ENCODE data around the gene FBXO21. TPM values are rescaled to one million over a fixed set of nuclear protein-coding genes. Genes with fewer than 3 reads are reported as not detected.
"Not testable (repeated sequence)": the region's sequence is repeated elsewhere in the genome, so short reads cannot be mapped to it uniquely, and the experiment has no call there.

The FBXO21 gene, protein sequence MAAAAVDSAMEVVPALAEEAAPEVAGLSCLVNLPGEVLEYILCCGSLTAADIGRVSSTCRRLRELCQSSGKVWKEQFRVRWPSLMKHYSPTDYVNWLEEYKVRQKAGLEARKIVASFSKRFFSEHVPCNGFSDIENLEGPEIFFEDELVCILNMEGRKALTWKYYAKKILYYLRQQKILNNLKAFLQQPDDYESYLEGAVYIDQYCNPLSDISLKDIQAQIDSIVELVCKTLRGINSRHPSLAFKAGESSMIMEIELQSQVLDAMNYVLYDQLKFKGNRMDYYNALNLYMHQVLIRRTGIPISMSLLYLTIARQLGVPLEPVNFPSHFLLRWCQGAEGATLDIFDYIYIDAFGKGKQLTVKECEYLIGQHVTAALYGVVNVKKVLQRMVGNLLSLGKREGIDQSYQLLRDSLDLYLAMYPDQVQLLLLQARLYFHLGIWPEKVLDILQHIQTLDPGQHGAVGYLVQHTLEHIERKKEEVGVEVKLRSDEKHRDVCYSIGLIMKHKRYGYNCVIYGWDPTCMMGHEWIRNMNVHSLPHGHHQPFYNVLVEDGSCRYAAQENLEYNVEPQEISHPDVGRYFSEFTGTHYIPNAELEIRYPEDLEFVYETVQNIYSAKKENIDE
- total RNA-seq: 10 to 100 TPM; 30.1 to 33.9 TPM

DNA sequence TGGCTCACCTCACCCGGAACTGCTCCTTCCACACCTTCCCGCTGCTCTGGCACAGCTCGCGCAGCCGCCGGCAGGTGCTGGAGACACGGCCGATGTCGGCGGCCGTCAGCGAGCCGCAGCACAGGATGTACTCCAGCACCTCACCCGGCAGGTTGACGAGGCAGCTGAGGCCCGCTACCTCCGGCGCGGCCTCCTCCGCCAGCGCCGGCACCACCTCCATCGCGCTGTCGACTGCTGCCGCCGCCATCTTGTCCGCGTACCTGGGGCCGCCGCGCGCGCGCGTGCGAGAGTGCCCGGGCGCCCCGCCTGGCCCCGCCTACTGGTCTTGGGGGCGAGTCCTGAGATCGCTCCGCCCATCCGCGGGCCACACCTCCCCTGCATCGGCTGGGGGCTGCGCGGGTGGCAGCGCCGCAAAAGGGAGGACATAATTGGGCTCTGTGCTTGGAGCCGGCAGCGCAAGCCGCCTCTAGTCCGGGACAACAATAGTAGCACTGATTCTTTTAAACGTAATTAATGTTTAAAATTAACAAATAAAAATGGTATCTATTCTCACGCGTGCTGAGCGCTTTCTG lies at the start of gene FBXO21:
FBXO21 (minus strand) TSS at position 261 of the 572 bp plus-strand sequence; CDS start at position 247, 14 bp downstream.
- Mint-ChIP-seq H3K27me3 (no peaks in the 10 kb centered on the region), H3K36me3 (ENCODE audit: low read depth) (peaks cover 44% of the 10 kb centered on the region), H3K4me3 (peak within 1 kb of the TSS; percentile 98), H3K4me1 (peaks cover 15% of the 10 kb centered on the region), H3K9me3 (no peaks in the 10 kb centered on the region), H3K27ac (peak within 1 kb of the TSS; percentile 89)
- peak; percentile 97 for ATAC-seq (replicated peaks)

DNA sequence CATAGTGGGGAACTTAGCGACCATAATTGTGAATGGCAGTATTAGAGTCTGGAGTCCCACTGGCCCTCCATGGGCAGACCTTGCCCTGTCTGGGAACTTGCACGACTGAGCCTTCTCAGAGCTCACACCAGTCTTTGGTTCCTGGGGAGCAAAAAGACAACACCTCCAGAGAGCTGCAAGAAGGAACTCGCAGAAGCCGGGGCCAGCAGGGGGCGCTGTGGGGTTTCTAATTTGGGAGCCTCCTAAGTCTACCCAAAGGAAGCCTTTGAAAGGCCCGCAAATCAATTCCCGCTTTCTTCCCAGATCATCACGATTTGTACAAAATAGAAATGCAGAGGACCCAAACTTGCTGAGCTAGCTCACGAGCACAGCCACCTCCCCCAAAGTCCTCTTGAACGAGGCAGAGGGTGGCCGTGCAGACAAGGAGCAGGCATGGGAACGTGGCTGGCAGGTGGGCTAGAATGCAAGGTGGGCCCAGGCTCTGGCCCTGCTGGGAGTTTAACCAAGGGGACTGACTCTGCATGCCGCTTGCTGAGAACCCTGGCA lies 46.3 kb upstream of the FBXO21 start:
- Mint-ChIP-seq H3K4me1 (no peaks in the 10 kb centered on the region), H3K27ac (no peak overlapping the region), H3K4me3 (no peak overlapping the region), H3K9me3 (no peaks in the 10 kb centered on the region), H3K36me3 (ENCODE audit: low read depth) (no peaks in the 10 kb centered on the region), H3K27me3 (peaks cover 16% of the 10 kb centered on the region)
- ATAC-seq (replicated peaks): peak; percentile 45

DNA sequence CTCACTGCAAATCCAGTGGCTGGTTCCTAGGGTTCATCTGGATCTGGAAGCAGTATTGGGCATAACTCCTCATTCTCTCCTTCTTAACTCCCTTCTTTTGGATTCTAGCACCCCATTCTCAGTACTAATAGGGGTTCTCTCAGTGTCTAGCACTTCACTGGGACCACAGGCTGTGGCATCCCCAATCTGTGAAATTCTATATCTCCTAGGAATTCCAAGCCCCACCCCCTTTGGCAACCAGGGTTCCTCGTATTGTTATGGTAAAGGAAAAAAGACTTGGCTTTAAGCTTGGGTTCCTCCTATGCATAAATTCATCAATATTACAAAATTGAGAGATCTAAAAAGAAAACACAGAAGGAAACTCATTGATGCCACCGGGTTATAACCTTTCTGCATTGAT lies 45.0 kb upstream of the FBXO21 start:
- no peak for ATAC-seq (replicated peaks)
- Mint-ChIP-seq H3K9me3 (no peaks in the 10 kb centered on the region), H3K36me3 (ENCODE audit: low read depth) (no peaks in the 10 kb centered on the region), H3K27ac (no peak overlapping the region), H3K4me3 (no peak overlapping the region), H3K27me3 (peaks cover 22% of the 10 kb centered on the region), H3K4me1 (no peaks in the 10 kb centered on the region)

DNA sequence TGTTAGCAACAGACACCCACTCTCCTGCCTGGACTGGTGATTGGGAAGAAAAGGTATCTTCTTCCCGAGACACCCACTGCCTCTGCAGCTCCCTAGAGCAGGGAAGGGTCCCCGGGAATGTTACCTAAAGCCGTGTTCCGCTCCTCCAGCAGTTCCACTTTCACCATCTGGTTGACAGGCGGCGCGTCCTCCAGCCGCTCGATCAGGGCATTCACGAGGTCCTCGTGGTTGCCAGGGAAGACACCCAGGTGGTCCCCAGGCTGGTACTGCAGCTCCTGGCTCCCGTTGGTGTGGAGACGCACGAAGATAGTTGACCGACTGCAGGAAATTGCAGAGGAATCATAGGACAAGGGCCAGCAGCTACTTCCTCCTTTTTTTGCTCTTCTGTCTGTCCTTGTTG lies 44.2 kb upstream of the FBXO21 start:
- H3K27ac Mint-ChIP-seq: no peak overlapping the region
- H3K9me3 Mint-ChIP-seq: no peaks in the 10 kb centered on the region
- H3K36me3 Mint-ChIP-seq (ENCODE audit: low read depth): no peaks in the 10 kb centered on the region
- no peaks in the 10 kb centered on the region for H3K4me1 Mint-ChIP-seq
- ATAC-seq (replicated peaks): no peak
- H3K4me3 Mint-ChIP-seq: no peak overlapping the region
- peaks cover 23% of the 10 kb centered on the region for H3K27me3 Mint-ChIP-seq

DNA sequence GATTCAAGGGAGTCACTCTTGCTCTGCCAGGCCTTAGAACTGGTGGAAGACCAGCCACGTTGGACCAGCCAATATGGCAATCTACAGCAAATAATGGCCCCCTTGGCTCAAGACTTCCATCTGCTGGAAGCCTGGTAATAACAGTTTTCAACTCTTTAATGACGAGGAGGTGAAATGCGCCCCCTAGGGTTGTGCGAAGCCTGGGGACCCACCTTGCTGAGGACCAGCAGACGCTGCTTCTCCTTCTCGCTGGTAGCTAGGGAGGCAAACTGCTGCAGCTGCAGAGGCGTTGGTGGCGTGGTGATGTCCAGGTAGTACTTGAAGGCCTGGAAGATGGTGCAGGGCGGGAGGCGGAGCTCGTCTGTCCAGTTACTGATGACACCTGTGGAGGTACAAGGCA lies 41.5 kb upstream of the FBXO21 start:
- Mint-ChIP-seq H3K27ac (no peak overlapping the region), H3K9me3 (no peaks in the 10 kb centered on the region), H3K36me3 (ENCODE audit: low read depth) (no peaks in the 10 kb centered on the region), H3K4me3 (no peak overlapping the region), H3K27me3 (peaks cover 35% of the 10 kb centered on the region), H3K4me1 (no peaks in the 10 kb centered on the region)
- ATAC-seq (replicated peaks): no peak

DNA sequence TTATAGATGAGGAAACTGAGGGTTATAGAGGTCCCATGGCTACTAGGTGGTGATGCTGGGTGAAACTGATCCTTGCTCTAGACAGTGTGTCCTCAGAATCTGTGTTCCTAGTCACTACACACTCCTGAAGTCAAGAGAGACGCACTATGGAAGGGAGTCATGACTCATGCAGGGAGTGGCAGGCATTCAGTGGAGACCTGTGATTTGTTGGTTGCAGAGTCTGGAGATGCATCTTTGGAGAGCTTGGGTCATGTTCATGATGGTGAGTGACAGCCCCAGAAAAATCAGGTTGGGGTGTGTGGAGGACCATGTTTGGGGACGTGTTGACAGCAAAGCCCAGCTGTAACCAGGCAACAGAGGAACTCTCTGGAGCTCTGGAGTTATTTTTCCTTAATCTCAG lies 38.0 kb upstream of the FBXO21 start:
- Mint-ChIP-seq H3K4me3 (no peak overlapping the region), H3K4me1 (no peaks in the 10 kb centered on the region), H3K36me3 (ENCODE audit: low read depth) (no peaks in the 10 kb centered on the region), H3K27me3 (peaks cover 31% of the 10 kb centered on the region), H3K27ac (no peak overlapping the region), H3K9me3 (no peaks in the 10 kb centered on the region)
- ATAC-seq (replicated peaks): no peak

DNA sequence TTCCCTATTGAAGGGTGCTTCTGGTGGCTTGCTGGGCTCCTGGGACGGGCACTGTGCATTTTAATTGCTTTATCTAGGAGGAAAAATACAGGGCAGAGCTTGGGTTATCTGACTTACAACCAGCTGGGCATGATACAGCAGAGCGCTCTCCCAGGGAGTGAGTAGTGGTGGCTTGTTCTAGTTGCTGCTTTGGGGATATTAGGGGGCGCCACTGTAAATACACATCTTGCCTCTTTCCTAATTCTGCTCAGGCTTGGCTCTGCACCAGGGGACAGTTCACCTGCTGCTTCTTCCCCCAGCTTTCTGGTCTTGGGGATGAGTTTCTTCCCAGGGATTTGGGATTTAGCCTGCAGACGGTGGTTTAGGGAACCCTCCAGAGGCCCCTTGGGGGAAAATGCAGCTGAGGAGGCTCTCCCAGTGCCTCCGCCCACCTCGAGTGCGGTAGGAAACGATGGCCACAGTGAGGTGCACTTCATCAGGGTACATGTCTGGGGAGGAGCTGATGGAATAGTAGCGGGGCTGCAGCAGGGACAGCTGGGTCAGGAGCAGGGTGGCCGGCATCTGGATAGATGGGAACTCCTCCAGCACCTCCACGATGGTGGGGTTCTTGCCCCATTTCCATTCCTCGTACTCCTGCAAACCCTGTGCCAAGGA lies 36.9 kb upstream of the FBXO21 start:
- ATAC-seq (replicated peaks): no peak

DNA sequence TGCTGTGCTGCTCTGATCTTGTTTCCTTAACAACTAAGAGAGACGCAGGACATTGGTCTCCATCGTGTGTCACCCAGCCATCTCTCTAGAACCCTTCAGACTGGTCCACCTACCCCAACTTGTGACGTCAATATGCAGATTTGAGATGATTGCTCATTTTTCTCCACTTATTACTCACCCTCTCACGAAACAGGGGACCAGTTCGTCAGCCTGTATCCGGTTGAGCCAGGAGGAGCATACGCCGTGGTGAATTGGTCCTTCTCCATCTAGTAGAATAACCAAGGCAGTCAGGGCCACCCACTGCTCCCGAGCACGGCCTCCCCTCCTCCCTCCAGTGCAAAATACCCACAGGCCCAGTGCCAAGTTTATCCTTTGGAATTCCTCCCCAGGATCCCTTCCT lies 36.2 kb upstream of the FBXO21 start:
- no peak overlapping the region for H3K4me3 Mint-ChIP-seq
- no peaks in the 10 kb centered on the region for H3K9me3 Mint-ChIP-seq
- ATAC-seq (replicated peaks): peak; percentile 60
- H3K36me3 Mint-ChIP-seq (ENCODE audit: low read depth): no peaks in the 10 kb centered on the region
- no peak overlapping the region for H3K27ac Mint-ChIP-seq
- peaks cover 27% of the 10 kb centered on the region for H3K27me3 Mint-ChIP-seq
- H3K4me1 Mint-ChIP-seq: no peaks in the 10 kb centered on the region

More for the DNA sequence above, 36.9 kb upstream of the FBXO21 start:
- H3K27ac Mint-ChIP-seq: no peak overlapping the region
- H3K9me3 Mint-ChIP-seq: no peaks in the 10 kb centered on the region
- no peaks in the 10 kb centered on the region for H3K36me3 Mint-ChIP-seq (ENCODE audit: low read depth)
- peaks cover 31% of the 10 kb centered on the region for H3K27me3 Mint-ChIP-seq
- no peak overlapping the region for H3K4me3 Mint-ChIP-seq
- no peaks in the 10 kb centered on the region for H3K4me1 Mint-ChIP-seq

DNA sequence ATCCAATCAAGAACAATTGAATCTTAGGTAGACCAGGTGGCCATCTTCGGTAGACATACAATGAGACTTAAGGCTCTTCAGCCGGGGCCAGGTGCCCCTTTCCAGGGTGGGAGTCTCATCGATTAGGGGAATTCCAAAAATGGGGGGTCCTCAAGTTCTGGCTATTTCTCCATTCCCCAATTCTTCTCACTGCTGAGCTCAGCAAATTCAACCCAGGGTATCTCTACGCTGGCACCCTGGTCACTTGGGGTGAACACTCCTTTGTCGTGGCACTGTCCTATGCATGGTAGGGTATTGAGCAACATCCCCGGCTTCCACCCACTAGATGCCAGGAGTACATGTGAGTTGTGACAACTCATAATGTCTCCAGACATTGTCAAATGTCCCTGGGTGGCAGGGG lies 34.9 kb upstream of the FBXO21 start:
- ATAC-seq (replicated peaks): no peak
- Mint-ChIP-seq H3K4me3 (no peak overlapping the region), H3K27me3 (peaks cover 20% of the 10 kb centered on the region), H3K4me1 (no peaks in the 10 kb centered on the region), H3K36me3 (ENCODE audit: low read depth) (no peaks in the 10 kb centered on the region), H3K9me3 (no peaks in the 10 kb centered on the region), H3K27ac (no peak overlapping the region)

DNA sequence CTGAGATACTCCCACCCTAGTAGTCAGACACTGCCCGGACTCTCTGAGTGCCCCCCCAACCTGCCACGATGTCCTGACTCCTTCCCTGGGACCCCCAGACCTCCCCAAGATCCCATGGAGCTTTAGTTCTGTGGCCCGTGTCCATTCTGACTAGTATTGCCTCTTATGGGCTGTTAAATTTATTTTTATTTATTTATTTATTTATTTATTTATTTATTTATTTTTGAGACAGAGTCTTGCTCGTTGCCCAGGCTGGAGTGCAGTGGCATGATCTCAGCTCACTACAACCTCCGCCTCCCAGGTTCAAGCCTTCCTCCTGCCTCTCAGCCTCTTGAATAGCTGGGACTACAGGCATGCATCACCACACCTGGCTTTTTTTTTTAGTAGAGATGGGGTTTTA lies 30.7 kb upstream of the FBXO21 start:
- H3K4me1 Mint-ChIP-seq; ATAC-seq (replicated peaks); H3K27ac Mint-ChIP-seq; H3K9me3 Mint-ChIP-seq; H3K4me3 Mint-ChIP-seq; H3K36me3 Mint-ChIP-seq (ENCODE audit: low read depth): not testable (repeated sequence)
- peaks cover 16% of the 10 kb centered on the region for H3K27me3 Mint-ChIP-seq

DNA sequence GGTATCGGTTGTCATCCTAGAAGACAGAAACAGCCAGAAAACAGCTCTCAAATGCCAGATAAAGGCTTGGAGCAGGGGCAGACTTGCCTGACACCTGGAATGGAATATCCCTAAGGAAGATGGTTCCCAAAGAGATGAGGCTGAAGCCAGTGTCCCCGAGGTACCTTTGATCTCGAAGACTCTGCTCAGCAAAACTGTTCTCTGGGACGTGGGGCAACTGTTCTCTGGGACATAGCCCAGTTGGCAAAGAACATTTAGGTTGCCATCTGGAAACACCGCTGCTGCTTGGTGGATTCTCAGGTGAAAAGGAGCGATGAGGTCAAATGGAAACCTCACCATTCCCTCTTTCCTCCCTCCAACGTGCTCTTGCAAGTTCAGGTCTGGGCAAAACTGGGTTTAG lies 27.9 kb upstream of the FBXO21 start:
- H3K27me3 Mint-ChIP-seq: peaks cover 11% of the 10 kb centered on the region
- H3K4me3 Mint-ChIP-seq: no peak overlapping the region
- no peak overlapping the region for H3K27ac Mint-ChIP-seq
- no peaks in the 10 kb centered on the region for H3K9me3 Mint-ChIP-seq
- ATAC-seq (replicated peaks): no peak
- H3K36me3 Mint-ChIP-seq (ENCODE audit: low read depth): no peaks in the 10 kb centered on the region
- H3K4me1 Mint-ChIP-seq: no peaks in the 10 kb centered on the region

DNA sequence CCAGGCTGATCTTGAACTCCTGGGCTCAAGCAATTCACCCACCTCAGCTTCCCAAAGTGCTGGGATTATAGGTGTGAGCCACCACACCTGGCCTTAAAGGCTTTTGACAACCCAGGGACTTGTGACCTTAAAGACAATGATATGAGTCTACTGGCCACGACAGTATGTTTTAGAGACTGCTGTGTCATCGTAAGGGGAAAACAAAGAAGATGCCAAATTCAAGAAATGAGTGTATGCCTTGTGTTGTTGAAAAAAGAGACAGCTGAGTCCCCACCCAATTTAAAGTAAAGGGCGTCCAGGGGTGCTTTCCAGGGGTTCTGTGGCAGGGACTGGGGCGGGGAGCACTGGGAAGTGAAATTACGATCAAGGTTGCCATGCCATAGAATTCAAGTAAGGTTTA lies 26.4 kb upstream of the FBXO21 start:
- peaks cover 15% of the 10 kb centered on the region for H3K27me3 Mint-ChIP-seq
- no peak overlapping the region for H3K27ac Mint-ChIP-seq
- no peaks in the 10 kb centered on the region for H3K36me3 Mint-ChIP-seq (ENCODE audit: low read depth)
- H3K4me1 Mint-ChIP-seq: no peaks in the 10 kb centered on the region
- no peak overlapping the region for H3K4me3 Mint-ChIP-seq
- ATAC-seq (replicated peaks): no peak
- H3K9me3 Mint-ChIP-seq: no peaks in the 10 kb centered on the region

DNA sequence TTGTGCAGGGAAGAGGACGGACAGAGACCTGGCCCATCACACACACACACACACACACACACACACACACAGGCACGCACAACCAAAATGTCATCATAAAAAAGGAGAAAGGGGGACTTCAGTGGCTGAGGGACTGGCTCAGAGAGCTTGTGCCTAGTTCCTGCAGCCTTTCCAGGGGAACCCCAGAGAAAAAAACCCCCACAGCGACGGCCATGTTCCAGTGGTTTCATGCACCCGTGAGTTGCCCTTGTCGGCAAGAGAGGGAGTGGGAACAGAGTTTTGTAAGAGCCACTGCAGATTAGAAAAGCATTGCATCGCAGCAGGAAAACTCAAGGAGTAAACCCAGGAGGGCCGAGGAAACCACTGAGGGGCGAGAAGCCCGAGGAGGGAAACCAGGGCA lies 24.5 kb upstream of the FBXO21 start:
- H3K27ac Mint-ChIP-seq: no peak overlapping the region
- no peaks in the 10 kb centered on the region for H3K4me1 Mint-ChIP-seq
- H3K36me3 Mint-ChIP-seq (ENCODE audit: low read depth): no peaks in the 10 kb centered on the region
- H3K4me3 Mint-ChIP-seq: no peak overlapping the region
- no peaks in the 10 kb centered on the region for H3K9me3 Mint-ChIP-seq
- no peak for ATAC-seq (replicated peaks)
- H3K27me3 Mint-ChIP-seq: peaks cover 16% of the 10 kb centered on the region

DNA sequence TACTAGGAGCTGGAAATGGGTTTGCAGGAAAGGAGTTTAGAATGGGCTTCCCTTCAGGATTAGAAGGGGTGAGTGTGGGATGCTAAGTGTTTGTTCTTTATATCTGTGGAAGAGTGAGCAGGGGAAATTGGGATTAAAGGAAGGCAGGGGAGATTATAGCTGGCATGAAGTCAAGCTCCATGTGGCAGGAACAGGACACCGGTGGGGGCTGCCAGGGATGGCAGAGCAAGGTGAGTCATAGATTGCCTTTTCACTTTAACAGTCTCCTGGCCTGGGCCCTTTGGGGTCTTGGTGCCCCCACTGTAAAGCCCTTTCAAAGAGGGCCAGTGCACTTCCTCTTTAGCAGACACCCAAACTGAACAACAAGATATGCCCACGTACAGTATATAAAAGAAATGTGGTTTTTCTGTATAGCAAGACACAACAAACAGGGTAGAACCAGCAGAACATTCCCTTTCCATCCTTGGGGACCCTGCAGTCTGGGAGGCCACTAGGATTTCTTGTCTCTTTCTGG lies 23.1 kb upstream of the FBXO21 start:
- Mint-ChIP-seq H3K27ac (no peak overlapping the region), H3K4me3 (no peak overlapping the region), H3K27me3 (peaks cover 10% of the 10 kb centered on the region), H3K36me3 (ENCODE audit: low read depth) (no peaks in the 10 kb centered on the region), H3K9me3 (no peaks in the 10 kb centered on the region), H3K4me1 (no peaks in the 10 kb centered on the region)
- no peak for ATAC-seq (replicated peaks)
